ENCODE measurements around the gene CDC14C.

CDC14C gene

DNA sequence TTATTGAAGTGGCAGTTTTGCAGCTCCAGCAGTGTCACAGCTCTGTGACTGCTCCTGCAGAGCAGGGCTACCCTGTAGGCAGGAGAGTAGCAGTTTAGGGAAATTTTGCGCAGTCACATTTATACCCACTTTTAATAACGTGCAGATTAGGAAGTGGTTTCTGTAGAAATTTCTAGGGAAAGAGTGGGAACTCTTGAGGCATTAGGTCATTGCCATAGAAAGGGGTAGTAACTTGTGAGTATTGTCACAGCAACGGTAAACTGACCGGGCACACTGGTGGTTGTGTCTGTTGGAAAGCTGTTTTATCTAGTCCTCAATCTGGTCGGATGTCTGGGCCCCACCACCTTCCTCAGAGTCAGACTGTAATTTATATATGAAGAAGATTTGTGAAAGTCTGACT, 51.9 kb downstream of the CDC14C start:
- DNase-seq (ENCODE audit: low read depth in 2 of 2) = no peak

DNA sequence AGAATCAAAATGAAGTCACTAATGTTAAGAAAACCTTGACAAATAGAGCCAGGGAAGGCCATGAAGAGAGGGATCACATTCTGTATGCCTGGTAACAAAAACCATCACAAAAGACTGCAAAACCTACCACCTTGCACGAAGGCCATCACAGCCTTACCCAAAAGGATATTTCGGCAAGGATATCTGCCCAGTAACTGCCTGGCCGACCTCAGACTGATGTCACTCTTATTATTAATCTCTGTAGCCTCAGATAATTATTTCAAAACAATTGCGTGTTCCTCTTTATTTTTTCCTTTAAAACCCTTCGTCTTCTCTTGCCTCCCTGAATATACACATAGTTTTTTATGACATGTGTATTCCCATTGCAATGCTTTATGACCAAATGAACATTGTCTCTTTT, 52.5 kb downstream of the CDC14C start:
- DNase-seq (ENCODE audit: low read depth in 2 of 2) = no peak

All from stimulated activated CD4-positive, alpha-beta T cell treated with anti-CD3 and anti-CD28 coated beads, Interleukin-1b, Interleukin-23, amount 100 ng/mL, for 4 hours (primary cell).